HCT116 (cell line): Measurements from ENCODE around the gene LDLRAD4. TPM values are rescaled to one million over a fixed set of nuclear protein-coding genes. Genes with fewer than 3 reads are reported as not detected.

Source experiments
- ATAC-seq: fragments of 200-7000 bp; cut with Tn5 transposase; 2 replicates; pipeline ENCODE4 v1.9.1; 2020; ENCODE audit warnings: mild to moderate bottlenecking, moderate library complexity
- BruUV-seq: library from RNA; stranded (reverse); fragments of 400-500 nt; replicated peaks from 2 replicates; lab custom pipeline; 2021; lab: Mats Ljungman, UMichigan
- CTCF ChIA-PET: fragments of 300-600 bp; sonication (Branson Sonifier 250); formaldehyde crosslinking; loops from one replicate; lab custom pipeline; 2021; ENCODE audit warnings: antibody characterized with exemption; lab: Charles Lee
- POLR2A ChIA-PET: fragments of 300-600, 350-600 bp; sonication (Branson Sonifier 250); formaldehyde crosslinking; loops from one replicate; lab custom pipeline; 2021; ENCODE audit warnings: antibody characterized with exemption; lab: Charles Lee
- RAD21 ChIA-PET, 2 experiments: fragments of 300-600 bp; sonication (Branson Sonifier 250); formaldehyde crosslinking; loops; one replicate each; lab custom pipeline; 2023; ENCODE audit warnings: low total read pairs in 2 of 2; ENCODE audit not compliant: uncharacterized antibody in 2 of 2, unreplicated experiment in 2 of 2, low non-redundant PET in 1 of 2; lab: Charles Lee
- DNase-seq: peaks from one replicate; pipeline ENCODE4 v3.0.0-alpha.2; 2010; ENCODE audit warnings: low read depth, low spot score
- H2AFZ ChIP-seq: fragments of 200-600 bp; shearing (Covaris generic), sonication (generic); 2 replicates; pipeline ENCODE4 v1.6.1; 2017; ENCODE audit warnings: low read depth, mixed run types, mixed read lengths, antibody characterized with exemption, low read length; ENCODE audit not compliant: poor library complexity, severe bottlenecking
- H3K27ac ChIP-seq: 2 replicates; pipeline ENCODE4 v1.5.1; 2012; ENCODE audit warnings: low read depth, low read length
- H3K27me3 ChIP-seq: fragments of 200-600 bp; sonication (generic); 2 replicates; pipeline ENCODE4 v1.6.1; 2016; ENCODE audit warnings: mixed run types, low read length, mixed read lengths; ENCODE audit not compliant: insufficient read depth
- H3K36me3 ChIP-seq, 2 experiments: fragments of 200-500 bp in 1 of 2; fragments of 200-600 bp in 1 of 2; sonication (Bioruptor generic) in 1 of 2; sonication (generic) in 1 of 2; 2 replicates each; pipeline versions ENCODE4 v1.5.1 to v1.6.1; 2014 to 2016; ENCODE audit warnings: low read length in 2 of 2, inconsistent platforms in 1 of 2, mixed read lengths in 1 of 2, mixed run types in 1 of 2; ENCODE audit not compliant: insufficient read depth in 2 of 2, control insufficient read depth in 1 of 2
- H3K4me1 ChIP-seq, 2 experiments: fragments of 200-600 bp in 1 of 2; sonication (generic) in 1 of 2; 2 replicates each; pipeline versions ENCODE4 v1.5.1 to v1.6.1; 2012 to 2017; ENCODE audit warnings: low read length in 2 of 2, inconsistent platforms in 1 of 2, mild to moderate bottlenecking in 1 of 2, mixed read lengths in 1 of 2, mixed run types in 1 of 2, moderate library complexity in 1 of 2; ENCODE audit not compliant: insufficient read depth in 2 of 2, control insufficient read depth in 1 of 2
- H3K4me2 ChIP-seq: fragments of 200-600 bp; sonication (generic); 2 replicates; pipeline ENCODE4 v1.6.1; 2017; ENCODE audit warnings: mixed run types, low read length, mixed read lengths
- H3K4me3 ChIP-seq, 2 experiments: fragments of 200-600 bp in 1 of 2; sonication (generic) in 1 of 2; replicated peaks in 1 of 2; 2 replicates each; pipeline ENCODE4 v1.5.1; 2011 to 2016; ENCODE audit warnings: low read length in 2 of 2, control low read depth in 1 of 2, low read depth in 1 of 2, mild to moderate bottlenecking in 1 of 2, mixed read lengths in 1 of 2, mixed run types in 1 of 2
- H3K79me2 ChIP-seq: fragments of 200-600 bp; sonication (generic); 2 replicates; pipeline ENCODE4 v1.6.1; 2017; ENCODE audit warnings: mild to moderate bottlenecking, mixed run types, low read length, moderate library complexity, mixed read lengths; ENCODE audit not compliant: insufficient read depth
- H3K9ac ChIP-seq: fragments of 200-600 bp; sonication (generic); 2 replicates; pipeline ENCODE4 v1.6.1; 2016; ENCODE audit warnings: low read length, mixed read lengths
- H3K9me2 ChIP-seq: fragments of 200-600 bp; sonication (generic), shearing (Covaris generic); 2 replicates; pipeline ENCODE4 v1.6.1; 2017; ENCODE audit warnings: mixed run types, mild to moderate bottlenecking, moderate library complexity; ENCODE audit not compliant: insufficient read depth
- H3K9me3 ChIP-seq, 2 experiments: fragments of 200-500 bp in 1 of 2; fragments of 200-600 bp in 1 of 2; sonication (Bioruptor generic) in 1 of 2; sonication (generic) in 1 of 2; 2 replicates each; pipeline ENCODE4 v1.6.1; 2014 to 2017; ENCODE audit warnings: low read length in 2 of 2, mixed read lengths in 2 of 2, inconsistent platforms in 1 of 2, low read depth in 1 of 2, mild to moderate bottlenecking in 1 of 2, mixed run types in 1 of 2, moderate library complexity in 1 of 2; ENCODE audit not compliant: control insufficient read depth in 1 of 2, insufficient read depth in 1 of 2
- H4K20me1 ChIP-seq: fragments of 200-600 bp; sonication (generic), shearing (Covaris generic); 2 replicates; pipeline ENCODE4 v1.6.1; 2017; ENCODE audit warnings: mixed run types, mild to moderate bottlenecking, moderate library complexity; ENCODE audit not compliant: insufficient read depth
- CBX3 ChIP-seq: IDR thresholded peaks from 2 replicates; pipeline ENCODE4 v1.6.1; 2012; ENCODE audit warnings: low read depth
- CEBPB ChIP-seq: IDR thresholded peaks from 2 replicates; pipeline ENCODE4 v1.6.1; 2012; ENCODE audit warnings: low read depth
- CTCF ChIP-seq, 3 experiments: fragments of 200-600 bp in 1 of 3; sonication (generic) in 1 of 3; IDR thresholded peaks in 2 of 3; conservative IDR thresholded peaks in 1 of 3; 2 replicates each; pipeline ENCODE4 v1.5.1; 2012 to 2017; ENCODE audit warnings: low read depth in 2 of 3, low read length in 2 of 3, antibody characterized with exemption in 1 of 3, borderline replicate concordance in 1 of 3, control low read depth in 1 of 3, mild to moderate bottlenecking in 1 of 3, mixed read lengths in 1 of 3, mixed run types in 1 of 3, moderate library complexity in 1 of 3; ENCODE audit not compliant: insufficient read depth in 1 of 3
- POLR2A ChIP-seq: IDR thresholded peaks from 2 replicates; pipeline ENCODE4 v1.7.0; 2011; ENCODE audit warnings: borderline replicate concordance; ENCODE audit not compliant: insufficient read depth, insufficient read length; ENCODE audit errors: extremely low read depth
- RAD21 ChIP-seq: IDR thresholded peaks from 2 replicates; pipeline ENCODE4 v1.6.1; 2012; ENCODE audit warnings: low read depth, mild to moderate bottlenecking
- YY1 ChIP-seq: IDR thresholded peaks from 2 replicates; pipeline ENCODE4 v1.6.1; 2011; ENCODE audit warnings: low read length, low read depth, moderate library complexity, mild to moderate bottlenecking; ENCODE audit not compliant: insufficient replicate concordance; ENCODE audit errors: extremely low read depth
- intact Hi-C: fragments of 100-400 bp; cut with micrococcal nuclease; formaldehyde crosslinking; loops from 2 replicates; pipeline ENCODE4 v1.10.0; 2022
- total RNA-seq: library from RNA; stranded (reverse); gene quantifications from one replicate; pipeline ENCODE4 v1.2.1, GENCODE V29; 2021; ENCODE audit not compliant: unreplicated experiment

LDLRAD4 gene
- total RNA-seq, 1 experiment from 2014 or later, result 1.2 TPM

DNA sequence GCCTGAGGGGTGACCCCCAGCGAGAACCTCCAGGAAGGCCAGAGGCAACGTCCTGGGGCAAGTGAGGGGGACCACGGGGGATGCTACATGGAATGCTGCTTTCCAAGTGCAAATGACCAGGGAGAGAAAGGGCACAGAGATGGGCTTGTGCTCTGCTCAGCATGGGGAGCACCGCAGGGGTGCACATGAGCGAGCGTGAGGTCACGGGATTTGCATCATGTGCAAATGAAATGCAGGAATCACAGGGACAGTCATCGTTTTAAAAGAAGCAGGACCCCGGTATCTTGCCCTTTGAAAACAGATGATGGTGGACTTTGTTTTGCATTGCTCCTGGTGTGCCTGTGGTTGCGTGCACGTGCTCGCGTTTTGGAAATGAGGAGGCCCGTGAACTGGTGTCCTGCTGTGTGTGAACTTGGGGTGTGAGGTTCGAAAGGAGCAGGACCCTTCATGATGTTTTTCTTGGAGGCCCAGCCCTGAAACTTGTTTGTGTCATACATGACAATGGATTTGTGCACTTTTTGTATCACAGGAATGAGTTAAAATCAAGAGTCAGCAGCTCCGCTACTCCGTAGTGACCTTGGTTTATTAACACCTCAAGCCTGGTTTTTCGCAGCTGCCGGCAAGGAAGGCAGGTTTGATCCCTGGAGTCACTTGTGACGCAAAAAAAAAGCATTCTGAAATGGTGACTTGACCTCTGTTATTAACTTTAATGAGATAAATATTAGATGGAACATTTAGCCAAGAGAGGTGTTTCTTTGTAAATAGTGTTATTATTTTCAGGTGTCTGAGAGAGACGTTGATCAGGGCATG, 234.5 kb downstream of the LDLRAD4 start:
- RAD21 ChIA-PET, result no interaction called here
- CTCF ChIA-PET, result no interaction called here
- Histone ChIP-seq H3K79me2 (no peaks in the 10 kb centered on the region), H3K36me3 (no peaks in the 10 kb centered on the region), H3K27me3 (no peaks in the 10 kb centered on the region), H3K4me1 (no peaks in the 10 kb centered on the region), H3K9me2 (no peaks in the 10 kb centered on the region), H3K9me3 (no peaks in the 10 kb centered on the region), H3K9ac (no peak overlapping the region), H2AFZ (no peak overlapping the region), H3K4me2 (no peak overlapping the region), H4K20me1 (no peaks in the 10 kb centered on the region), H3K4me3 (no peak overlapping the region), H3K27ac (no peak overlapping the region)
- POLR2A ChIA-PET, result no interaction called here
- TF ChIP-seq YY1 (no peak), CBX3 (no peak), RAD21 (no peak), CEBPB (no peak), CTCF (IDR thresholded peaks at IDR 0.05 in 2 of 3, conservative IDR thresholded peaks at IDR 0.05 in 1 of 3; ENCODE audit: borderline replicate concordance in 1 of 3, insufficient read depth in 1 of 3, low read depth in 2 of 3, low read length in 2 of 3) (no peak)
- DNase-seq (no peak), ATAC-seq (no peak)
- intact Hi-C loops, result no loop called here
- no TSS peak for BruUV-seq

DNA sequence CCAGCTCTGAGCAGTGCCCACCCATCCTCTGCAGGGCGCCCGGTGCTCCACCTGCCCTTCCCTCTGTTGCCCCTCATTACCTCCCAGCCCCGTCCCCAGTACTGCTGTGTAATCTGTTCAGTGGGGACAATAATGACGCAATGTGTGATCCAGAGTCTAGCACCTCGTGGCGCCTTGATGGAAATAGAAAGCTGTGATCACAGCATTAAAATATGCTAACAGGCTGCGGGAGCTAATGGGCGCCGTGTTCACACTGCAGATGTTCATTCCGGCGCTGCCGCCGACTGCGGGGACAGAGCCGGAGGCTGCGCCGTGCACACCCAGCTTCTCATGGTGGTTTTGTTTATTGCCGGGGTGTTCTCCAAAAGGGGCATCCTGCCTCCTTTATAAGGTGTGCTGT, 235.2 kb downstream of the LDLRAD4 start:
- no peaks in the 10 kb centered on the region for H3K79me2 ChIP-seq
- H3K27me3 ChIP-seq, result no peaks in the 10 kb centered on the region
- no peak for ATAC-seq
- no peaks in the 10 kb centered on the region for H3K36me3 ChIP-seq
- H3K4me1 ChIP-seq, result no peaks in the 10 kb centered on the region
- no TSS peak for BruUV-seq
- no peak overlapping the region for H3K4me3 ChIP-seq
- no peak overlapping the region for H2AFZ ChIP-seq
- H3K9me2 ChIP-seq, result no peaks in the 10 kb centered on the region
- no peak for DNase-seq
- no peak for TF ChIP-seq CEBPB
- TF ChIP-seq POLR2A, result no peak
- RAD21 ChIA-PET, result no interaction called here
- POLR2A ChIA-PET, result no interaction called here
- H3K27ac ChIP-seq, result no peak overlapping the region
- intact Hi-C loops, result no loop called here
- no peak overlapping the region for H3K4me2 ChIP-seq
- H3K9ac ChIP-seq, result no peak overlapping the region
- H4K20me1 ChIP-seq, result no peaks in the 10 kb centered on the region
- CTCF ChIA-PET, result no interaction called here
- H3K9me3 ChIP-seq, result no peaks in the 10 kb centered on the region
